Stimulated activated CD4-positive, alpha-beta T cell treated with anti-CD3 and anti-CD28 coated beads, Interleukin-12 subunit alpha, Interleukin-12 subunit beta, amount 100 ng/mL, for 4 hours (primary cell): ENCODE data around the gene TTC39A.

Experiments used
- DNase-seq: peaks from one replicate; pipeline ENCODE4 v3.0.0-alpha.2; 2020

The TTC39A gene

DNA sequence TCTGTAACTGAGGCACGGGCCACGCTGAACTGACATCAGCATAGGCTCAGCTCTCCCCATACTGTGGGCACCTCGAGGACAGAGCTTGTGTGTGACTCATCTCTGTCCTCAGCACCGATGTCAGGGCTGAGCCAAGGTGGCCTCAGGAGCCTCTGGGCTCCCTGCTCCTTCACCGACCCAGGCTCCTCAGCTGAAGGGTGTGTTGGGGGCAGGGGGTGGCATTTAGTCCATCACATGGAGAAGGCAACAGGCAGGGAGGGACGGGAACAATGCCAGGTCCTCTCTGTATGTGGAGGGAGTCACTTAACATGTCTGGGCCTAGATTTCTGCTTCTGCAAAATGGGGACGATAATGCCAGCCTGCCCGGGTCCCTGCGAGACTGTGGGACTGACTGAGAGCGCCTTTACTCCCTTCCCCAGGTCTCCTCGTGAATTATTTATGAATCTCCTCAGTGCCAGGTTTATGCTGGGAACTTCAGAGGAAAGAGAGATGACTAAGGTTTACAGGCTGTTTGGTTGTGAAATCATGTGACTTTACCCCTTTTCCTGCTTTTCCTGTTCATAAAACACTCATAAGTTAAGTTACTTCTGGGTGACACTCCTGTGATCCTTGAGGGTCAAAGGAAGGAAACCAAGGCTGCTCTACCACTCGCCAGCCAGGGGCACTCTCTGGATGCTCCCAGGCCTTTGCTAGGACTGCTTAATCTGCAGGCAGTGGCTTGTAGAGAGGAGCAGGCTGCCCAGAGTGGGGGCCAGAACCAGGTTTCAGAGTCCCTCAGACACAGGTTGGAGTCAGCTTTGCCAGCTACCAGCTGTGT, 16.2 kb downstream of the TTC39A start:
- DNase-seq = no peak

DNA sequence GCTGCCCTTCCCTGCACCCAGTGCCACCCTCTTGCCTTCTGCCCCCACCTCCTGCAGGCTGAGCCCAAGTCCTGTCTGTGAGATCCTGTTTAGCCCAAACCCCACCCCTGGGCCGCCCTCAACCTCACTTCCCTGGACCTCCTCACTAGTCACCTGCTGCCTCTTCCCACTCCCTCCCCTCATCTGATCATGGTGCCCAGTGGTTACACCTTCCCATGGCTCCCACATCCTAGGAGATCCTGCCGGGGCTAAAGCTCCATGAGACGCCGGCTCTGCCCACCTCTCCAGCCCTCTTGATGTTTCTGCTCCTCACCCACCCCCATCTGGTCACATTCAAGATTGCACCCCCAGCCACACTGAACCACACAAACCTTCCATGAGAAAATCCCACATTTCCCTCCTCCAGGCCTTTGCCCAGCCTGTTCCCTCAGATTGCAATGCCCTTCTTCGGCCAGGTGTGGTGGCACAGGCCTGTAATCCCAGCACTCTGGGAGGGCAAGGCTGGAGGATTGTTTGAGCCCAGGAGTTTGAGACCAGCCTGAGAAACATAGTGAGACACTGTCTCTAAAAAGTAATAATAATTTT, 17.0 kb downstream of the TTC39A start:
- no peak for DNase-seq

DNA sequence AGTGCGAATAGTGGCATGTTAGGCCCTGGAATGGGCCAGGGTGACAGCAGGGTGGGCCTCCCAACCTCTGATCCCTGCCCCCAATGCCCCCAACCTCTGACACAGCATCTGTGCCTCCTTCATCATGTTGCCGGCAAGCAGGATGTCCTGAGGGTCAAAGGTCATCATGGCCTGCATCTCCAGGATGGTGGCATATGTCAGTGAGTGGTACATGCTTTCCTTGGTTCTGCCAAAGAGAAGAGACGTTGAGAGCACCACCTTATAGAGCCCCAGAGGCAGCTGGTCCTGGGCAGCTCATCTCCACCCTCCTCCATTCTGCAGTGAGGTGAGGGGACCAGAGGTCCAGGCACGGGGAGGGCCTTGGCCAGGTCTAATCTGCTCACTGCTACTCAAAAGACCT, 17.6 kb downstream of the TTC39A start:
- DNase-seq = no peak

DNA sequence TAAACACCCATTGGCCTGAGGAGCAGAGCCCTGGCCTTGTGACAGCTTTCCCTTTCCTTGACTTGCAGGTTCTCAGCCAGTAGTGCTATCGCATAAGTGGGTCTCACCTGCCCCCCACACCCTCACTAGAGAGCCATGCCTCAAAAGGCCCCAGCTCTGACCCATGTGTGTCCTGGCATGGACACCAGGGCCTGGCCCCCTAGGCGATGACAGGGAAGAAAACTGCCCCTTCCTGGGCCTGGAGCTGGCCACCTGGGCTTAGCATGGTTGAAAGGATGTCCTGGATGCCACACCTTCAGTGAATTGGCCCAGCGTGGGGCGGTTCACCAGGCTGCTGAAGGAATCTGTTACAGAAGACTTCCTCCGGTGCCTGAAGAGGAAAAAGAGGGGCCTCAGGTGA, 18.5 kb downstream of the TTC39A start:
- DNase-seq = no peak

DNA sequence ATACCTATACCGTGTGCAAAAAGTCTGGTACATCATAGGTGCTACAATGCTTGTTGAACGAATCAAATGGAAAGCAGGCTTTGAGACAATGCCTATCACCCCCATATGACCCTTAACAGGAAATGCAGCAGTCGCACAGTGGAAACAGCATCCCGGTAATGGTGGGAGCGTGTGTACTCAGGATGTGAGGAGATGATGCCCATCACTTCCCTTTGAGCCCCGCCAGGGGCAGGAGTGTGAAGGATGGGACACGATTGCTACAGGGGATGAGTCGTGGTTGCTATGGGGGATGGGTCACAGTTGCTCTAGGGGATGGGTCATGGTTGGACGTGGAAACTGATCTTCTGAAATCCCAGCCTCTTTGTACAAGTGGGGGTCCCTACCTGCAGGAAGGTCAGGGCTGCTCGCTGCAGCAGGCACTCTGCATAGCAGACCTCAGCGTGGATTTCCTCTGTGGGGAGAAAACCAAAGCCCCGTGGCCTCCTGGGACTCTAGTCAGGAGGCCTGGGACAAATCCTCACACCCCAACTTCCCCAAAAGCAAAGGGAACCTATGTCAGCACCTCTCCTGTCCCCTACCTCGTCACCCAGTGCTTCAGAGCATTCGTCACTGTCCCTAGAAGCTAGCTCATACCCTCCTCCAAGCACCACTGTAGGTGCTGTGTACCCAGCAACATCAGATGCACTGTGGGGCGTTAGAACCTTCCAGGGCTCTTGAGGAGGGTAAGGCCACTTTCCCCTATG, 19.3 kb downstream of the TTC39A start:
- DNase-seq = no peak

DNA sequence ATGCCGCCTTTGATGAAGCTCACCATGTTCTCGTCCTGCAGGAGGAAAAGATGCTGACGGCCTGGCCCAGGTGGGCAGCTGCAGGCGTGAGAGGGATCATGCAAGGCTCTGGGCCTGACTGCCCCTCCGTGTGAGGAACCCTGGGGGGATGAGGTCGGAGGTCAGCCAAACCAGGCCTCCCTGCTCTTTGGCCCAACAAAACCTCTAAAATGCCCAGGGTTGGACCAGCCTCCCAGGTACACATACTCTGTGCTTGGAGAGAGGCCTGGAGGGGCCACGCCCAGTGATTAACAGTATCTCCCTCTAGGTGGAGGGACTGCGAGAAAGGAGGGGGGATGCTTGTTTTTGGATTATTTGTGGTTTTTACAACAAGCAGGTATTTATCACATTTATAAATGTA, 21.1 kb downstream of the TTC39A start:
- no peak for DNase-seq

DNA sequence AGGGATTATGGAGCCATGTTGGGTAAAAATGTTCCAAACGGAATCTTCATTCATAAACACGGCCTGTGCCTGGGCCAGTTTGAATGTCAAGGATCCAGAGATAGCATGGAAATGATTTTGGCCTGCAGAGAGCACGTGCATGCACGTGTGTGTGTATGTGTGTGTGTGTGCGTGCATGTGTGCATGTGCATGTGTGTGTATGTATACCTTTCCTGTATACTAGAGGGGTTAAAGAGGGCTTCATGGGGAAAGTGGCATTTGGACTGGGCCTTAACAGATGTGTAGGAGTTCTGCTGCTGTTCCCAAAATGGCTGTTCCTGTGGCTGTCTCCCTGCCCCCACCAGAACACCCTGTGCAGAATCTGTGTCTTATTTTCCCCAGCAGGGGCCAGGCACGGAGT, 21.7 kb downstream of the TTC39A start:
- DNase-seq = no peak

DNA sequence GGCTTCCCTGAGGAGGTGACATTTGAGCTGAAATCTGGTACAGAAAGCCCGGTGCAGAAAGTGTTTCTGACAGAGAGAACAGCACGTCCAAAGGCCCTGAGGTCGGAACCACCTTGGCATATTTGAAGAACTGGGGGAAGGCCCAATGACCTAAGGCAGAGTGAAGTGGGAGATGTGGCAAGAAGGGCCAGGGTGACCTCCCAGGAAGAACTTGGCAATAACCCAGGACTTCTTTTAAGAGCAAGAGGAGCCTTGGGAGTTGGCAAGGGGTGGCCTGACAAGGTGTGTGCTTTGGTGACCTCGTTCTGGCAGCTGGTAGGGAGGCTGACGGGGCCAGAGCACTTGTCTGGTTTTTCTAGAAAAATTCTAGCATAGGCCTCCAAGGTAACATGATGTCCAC, 23.4 kb downstream of the TTC39A start:
- DNase-seq = no peak

DNA sequence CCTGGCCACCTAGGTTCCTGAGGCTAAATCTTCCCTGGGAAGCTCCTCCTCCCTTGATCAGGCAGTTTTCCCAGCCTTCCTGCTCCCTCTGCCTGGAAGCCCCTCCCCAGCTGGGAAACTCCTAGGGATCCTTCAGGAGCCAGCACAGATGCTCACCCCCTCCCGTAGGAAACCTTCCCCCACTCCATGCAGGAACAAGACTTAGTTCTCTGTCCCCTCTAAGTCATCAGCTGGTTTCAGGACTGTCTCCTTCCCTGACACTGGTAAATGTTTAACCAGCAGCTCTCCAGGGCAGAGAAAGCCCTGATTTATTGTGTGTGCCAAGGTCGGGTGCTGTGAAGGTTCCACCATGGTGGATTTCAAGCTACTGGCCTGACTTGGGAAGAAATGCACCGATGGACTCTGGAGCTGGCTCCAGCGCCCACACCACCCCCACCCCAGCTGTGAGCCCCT, 25.0 kb downstream of the TTC39A start:
- no peak for DNase-seq

DNA sequence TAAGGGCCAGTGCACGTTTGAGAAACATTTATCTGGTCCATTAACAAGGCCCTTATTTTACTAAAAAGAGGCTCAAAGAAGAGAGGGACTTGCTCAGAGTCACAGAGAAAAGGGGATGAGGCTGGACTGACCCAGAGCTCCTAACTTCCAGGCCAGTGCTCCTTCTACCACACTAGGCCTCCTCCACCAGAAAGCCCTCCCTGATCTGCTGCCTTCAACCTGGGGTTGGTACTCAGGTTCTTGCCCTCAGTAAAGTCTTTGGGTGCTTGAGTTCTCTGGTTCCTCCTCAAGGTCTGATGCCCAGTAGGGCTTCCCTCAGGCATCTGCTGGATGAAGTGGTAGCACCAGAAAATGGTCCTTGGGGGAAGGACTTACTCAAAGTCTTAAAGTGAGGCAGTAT, 26.0 kb downstream of the TTC39A start:
- DNase-seq = no peak

DNA sequence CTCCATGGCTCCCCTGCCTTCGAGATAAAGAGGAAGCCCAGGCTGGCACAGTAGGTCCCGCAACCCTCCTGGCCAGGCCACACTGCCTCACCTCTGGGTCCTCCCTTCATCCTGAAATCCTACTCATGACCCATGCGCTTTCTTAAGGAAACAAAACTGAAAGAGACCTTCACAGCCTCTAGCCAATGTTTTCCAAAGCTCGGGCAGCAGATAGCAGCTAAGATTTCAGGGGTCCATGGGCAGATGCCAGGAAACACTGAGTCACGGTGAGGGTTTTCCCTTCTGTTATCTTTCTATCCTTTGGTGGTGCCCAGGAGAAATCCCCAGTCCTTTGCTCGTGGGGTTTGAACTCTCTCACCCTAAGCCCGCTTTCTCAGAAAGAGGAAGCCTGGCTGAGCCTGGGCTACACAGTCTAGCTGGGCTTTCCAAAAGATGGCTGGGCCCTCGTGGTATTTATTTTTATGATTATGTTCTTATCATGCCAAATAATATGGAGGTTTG, 26.6 kb downstream of the TTC39A start:
- no peak for DNase-seq

DNA sequence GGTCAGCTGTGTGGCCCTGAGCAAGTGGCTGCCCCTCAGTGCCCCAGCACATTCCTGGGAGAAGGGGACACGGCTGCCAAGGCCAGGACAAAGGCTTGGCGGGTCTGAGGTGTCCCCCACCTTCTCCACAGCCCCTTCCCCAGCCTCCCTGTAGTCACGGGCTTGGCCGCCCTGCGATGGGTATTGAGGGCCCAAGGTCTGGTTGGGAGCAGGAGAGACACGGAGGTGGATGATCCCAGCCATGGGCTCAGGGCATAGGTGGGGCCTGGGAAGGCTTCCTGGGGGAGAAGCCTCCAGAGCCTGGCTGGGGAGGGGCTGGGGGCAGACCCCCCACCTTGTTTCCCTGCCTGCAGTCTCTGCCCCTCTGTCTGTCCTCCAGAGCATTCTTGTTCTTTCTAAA, 27.0 kb downstream of the TTC39A start:
- no peak for DNase-seq

DNA sequence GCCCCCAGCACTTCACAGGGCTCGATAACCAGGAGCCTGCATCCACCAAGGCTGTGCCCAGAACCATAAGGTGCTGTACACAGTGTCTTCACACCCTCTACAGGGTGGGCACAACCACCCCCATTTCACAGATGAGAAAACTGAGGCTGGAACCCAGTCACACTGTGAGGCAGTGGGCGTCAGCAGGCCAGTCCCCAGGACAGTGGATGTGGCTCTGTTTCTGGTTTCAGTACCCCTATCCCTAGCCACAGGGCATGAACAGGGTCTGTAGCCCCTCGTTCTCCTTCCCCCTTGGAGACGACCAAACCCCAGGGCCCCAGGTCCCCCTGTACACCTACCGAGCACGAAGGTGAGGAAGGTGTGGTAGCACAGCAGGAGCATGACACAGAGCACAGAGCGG, 27.6 kb downstream of the TTC39A start:
- no peak for DNase-seq

DNA sequence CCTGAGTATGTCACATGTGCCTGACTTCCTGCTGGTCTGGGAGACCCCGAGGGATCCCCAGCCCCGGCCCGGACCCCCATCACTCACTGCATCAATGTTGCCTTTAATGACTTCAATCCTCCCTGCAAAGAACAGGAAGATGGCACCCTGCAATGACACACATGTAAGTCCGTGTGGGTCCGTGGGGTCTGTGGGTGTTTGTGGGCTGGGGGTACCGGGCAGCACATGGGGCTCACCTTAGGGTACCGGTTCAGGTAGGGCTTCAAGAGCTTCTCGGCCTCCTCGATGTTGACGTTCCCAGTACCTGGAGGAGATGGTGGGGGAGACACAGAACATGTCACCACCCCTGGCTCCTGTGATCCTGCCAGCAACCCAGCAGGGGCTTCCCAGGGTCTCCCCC, 28.1 kb downstream of the TTC39A start:
- no peak for DNase-seq

DNA sequence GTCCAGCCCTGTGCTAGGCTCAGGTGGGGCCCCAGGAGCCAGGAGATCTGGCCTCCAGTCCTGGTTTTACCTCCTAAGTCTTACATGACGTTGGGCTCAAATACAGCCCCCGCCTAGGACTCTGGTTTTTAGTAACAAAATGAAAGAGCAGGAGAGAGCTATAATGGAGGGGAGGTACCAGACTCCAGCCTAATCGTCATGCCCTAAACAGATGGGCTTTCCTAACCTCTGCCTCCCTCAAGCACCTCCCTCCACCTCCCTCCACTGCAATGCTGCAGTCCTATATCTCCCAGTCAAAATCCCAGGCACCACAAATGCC, 28.6 kb downstream of the TTC39A start:
- no peak for DNase-seq

DNA sequence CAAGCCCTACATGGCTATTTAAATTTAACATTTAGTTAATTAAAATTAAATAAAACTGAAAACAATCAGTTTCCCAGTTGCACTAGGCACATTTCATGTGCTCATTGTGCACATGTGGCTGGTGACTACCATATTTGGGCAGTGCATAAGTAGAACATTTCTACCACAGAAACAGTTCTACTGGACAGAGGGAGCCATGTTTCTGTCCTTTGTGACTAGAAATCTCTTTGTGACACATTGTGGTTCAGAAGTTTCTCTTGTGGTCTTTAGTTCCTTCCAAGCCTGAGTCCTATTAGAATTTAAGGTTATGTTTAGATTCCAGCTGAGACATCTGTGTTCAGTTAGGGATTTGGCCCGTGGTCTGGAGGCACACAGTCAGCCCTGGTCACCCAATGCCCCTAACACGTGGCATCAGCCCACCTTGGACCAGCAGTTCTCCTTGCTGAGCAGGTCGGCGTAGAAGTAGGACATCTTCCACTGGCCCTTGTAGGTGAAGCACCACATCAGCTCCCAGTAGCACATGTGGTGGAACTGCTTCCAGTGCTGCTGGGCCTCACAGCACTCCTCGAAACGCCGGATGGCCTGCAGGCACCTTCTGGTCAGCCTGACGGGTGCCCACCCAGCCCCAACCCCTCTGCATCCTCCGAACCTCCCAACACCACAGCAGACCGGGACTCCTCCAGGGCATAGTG, 29.1 kb downstream of the TTC39A start:
- DNase-seq = no peak

DNA sequence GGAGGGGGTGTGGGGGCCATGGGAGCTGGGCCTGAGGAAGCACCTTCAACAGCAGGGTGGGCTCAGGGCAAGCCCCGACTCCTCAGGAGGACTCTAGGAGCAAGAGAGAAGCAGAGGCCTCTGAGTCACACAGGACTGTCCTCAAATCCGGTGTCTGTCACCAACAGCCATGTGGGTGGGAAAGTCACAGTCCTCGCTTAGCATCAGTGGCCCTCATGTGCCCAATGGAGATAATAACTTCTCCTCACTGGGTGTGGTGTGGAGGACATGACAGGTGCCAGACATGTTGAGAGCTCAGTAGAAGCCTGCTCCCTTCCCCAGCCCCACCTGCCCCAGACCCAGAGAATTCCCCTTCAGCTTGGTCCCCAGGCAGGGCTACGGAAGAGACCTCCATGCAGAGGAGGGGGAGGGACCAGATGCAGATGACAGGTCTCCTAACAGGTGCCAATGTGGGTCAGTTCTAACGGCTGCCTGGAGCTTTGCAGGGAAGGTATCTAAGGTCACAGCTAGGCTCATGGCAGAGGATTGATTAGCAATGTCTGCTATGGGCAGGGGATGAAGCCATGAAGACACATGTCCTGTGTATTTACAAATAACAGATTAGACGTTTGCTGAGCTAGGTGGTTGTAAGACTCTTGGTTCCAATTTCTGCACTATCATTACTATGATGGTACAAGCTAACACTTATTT, 30.2 kb downstream of the TTC39A start:
- no peak for DNase-seq

DNA sequence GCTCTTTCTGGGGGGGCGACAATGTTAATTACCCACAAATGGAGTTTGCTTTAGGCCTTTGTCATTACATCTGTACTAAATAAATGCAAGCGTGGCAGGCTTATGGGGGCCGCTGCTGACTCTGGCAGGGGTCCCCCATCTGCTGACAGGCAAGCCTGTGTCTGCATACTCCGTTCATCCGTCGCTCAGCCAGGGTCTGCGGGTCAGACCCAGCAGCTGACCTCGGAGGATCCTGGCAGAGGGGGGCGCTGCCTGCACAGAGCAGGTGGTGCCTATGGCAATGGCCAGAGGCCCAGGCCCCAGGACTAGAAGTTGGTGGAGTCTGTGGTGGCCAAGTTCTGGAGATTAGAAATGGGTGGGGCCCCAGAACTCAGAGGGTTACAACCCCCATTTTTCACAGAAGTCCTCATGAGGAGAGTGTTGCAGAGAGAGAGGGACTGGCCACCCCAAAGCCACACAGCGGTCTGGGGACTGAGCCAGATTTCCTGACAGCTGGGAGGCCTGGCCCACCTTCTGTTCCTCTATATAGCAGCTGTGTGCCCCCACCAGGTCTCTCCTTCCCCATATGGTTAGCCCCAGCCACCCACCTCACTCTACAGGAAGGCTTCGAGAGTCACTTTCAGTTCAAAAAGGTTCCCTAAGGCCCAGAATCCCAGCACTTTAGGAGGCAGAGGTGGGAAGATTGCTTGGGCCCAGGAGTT, 31.0 kb downstream of the TTC39A start:
- DNase-seq = no peak

DNA sequence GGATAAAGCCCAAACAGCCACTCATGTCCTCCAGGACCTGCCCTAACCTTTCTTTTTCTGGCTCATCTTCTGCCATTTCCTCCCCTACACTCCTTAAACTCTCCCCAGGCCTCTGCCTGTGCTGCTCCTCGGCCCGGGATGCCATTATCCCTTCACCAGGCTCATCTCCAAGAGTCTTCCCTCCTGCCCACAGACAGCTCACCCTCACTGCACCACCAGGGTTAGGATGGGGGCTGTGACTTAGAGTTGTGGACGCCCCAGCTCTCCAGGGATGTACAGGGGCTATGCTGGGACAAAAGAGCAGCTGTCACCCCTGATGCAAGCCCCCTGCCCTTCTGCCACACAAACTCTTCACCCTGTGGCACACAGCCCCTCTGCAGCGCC, 32.0 kb downstream of the TTC39A start:
- no peak for DNase-seq

DNA sequence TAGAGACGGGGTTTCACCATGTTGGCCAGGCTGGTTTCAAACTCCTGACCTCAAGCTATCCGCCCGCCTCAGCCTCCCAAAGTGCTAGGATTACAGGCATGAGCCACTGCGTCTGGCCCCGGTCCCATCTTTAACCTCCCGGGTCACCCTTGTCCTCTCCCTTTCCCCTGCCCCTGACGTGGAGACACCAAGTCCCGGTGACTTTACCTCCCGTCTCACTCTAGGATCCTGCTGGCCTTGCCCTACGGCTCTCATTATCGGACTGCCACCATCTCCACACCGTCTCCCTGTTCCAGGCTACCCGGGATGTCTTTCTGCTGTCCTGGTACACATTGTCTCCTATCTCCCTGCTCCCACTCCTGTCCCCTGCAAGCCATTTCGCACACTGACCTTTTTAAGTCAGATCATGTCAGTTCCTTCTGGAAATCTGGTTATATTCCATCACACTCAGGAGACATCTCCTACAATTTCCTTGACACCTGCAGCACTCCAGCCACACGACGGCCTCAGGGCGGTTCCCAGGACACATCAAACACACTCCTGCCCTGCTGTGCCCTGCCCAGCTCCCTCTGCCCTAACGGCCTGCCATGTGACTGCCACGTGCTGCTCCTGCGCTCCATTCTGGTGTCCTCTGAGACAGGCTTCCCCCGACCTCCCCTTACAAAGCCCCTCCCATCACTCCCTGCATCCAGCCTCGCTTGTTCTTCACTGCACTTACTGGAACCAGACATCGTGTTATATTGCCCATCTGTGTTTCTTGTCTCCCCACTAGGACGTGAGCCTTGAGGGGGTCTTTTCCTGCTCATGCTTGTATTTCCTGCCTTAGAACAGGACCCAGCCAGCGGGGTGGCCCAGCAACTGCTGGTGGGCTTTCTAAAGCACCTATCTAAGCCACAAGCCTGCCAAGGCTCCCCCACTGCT, 32.7 kb downstream of the TTC39A start:
- no peak for DNase-seq
